HG03565 (cell line): Measurements from ENCODE around the gene NCOA4.
"Not testable (repeated sequence)": the region's sequence is repeated elsewhere in the genome, so short reads cannot be mapped to it uniquely, and the experiment has no call there.

Source experiments
- ATAC-seq: cut with Tn5 transposase; IDR thresholded peaks from one replicate; pipeline ENCODE4 v1.9.1; 2021; ENCODE audit warnings: mild to moderate bottlenecking, moderate library complexity; ENCODE audit not compliant: unreplicated experiment

The NCOA4 gene

GRCh38 chr10:45997994-45998763 lies 32.2 kb downstream of the NCOA4 start:
- ATAC-seq, result no peak

GRCh38 chr10:45997557-45997956 lies 32.9 kb downstream of the NCOA4 start:
- ATAC-seq, result no peak

- ATAC-seq, result not testable (repeated sequence)
These were observed 44.8 kb downstream of the NCOA4 start for GRCh38 chr10:45985590-45985989.

- ATAC-seq, result not testable (repeated sequence)
These were observed 46.0 kb downstream of the NCOA4 start for GRCh38 chr10:45984473-45984872.

- not testable (repeated sequence) for ATAC-seq
These were observed 46.8 kb downstream of the NCOA4 start for GRCh38 chr10:45983538-45984186.

- not testable (repeated sequence) for ATAC-seq
These were observed 49.1 kb downstream of the NCOA4 start for GRCh38 chr10:45981367-45981766.

- peak; percentile 81 for ATAC-seq
These were observed 51.9 kb downstream of the NCOA4 start for GRCh38 chr10:45978554-45978953.

- not testable (repeated sequence) for ATAC-seq
These were observed 56.4 kb downstream of the NCOA4 start for GRCh38 chr10:45974041-45974440.

- ATAC-seq, result peak; percentile 5
These were observed 57.6 kb downstream of the NCOA4 start for GRCh38 chr10:45972813-45973169.

GRCh38 chr10:45972106-45972812 lies 58.2 kb downstream of the NCOA4 start, which contains the start of gene TIMM23:
Gene TIMM23 (plus strand): TSS chr10:45972489. CDS start chr10:45972625, 136 bp downstream.
- ATAC-seq, result peak; percentile 67

- ATAC-seq, result peak; percentile 14
These were observed 58.7 kb downstream of the NCOA4 start for GRCh38 chr10:45971742-45972105.

- ATAC-seq, result not testable (repeated sequence)
These were observed 59.4 kb downstream of the NCOA4 start for GRCh38 chr10:45971019-45971418.

GRCh38 chr10:45962686-45963452 lies 67.6 kb downstream of the NCOA4 start:
- not testable (repeated sequence) for ATAC-seq

- ATAC-seq, result not testable (repeated sequence)
These were observed 72.5 kb downstream of the NCOA4 start for GRCh38 chr10:45957928-45958327.

- not testable (repeated sequence) for ATAC-seq
These were observed 73.8 kb downstream of the NCOA4 start for GRCh38 chr10:45956634-45957033.
